Kidney epithelial cell (primary cell): ENCODE results near the gene CHRNA4. TPM values are rescaled to one million over a fixed set of nuclear protein-coding genes. Genes with fewer than 3 reads are reported as not detected.

Source experiments
- DNase-seq: peaks from one replicate; pipeline ENCODE4 v3.0.0-alpha.2; 2010; ENCODE audit warnings: low read depth
- H3K27me3 ChIP-seq: 2 replicates; pipeline ENCODE4 v1.6.0; 2011; ENCODE audit warnings: low read length; ENCODE audit not compliant: control insufficient read depth, insufficient read depth
- H3K36me3 ChIP-seq: 2 replicates; pipeline ENCODE4 v1.5.1; 2011; ENCODE audit warnings: low read length; ENCODE audit not compliant: control insufficient read depth, insufficient read depth
- H3K4me3 ChIP-seq: 2 replicates; pipeline ENCODE4 v1.5.1; 2011; ENCODE audit warnings: low read depth, mild to moderate bottlenecking, control low read depth, low read length
- total RNA-seq: library from RNA; depleted of rRNA; stranded (reverse); fragments of >200 nt; gene quantifications from 2 replicates; pipeline ENCODE4 v1.2.3, GENCODE V29; 2015
- TF ChIP-seq, protein P1 (sequence below): IDR thresholded peaks from 2 replicates; pipeline ENCODE4 v1.5.1; 2011; ENCODE audit warnings: mild to moderate bottlenecking, moderate library complexity, low read length, control low read depth, inconsistent platforms; ENCODE audit not compliant: insufficient read depth, poor library complexity, severe bottlenecking

The CHRNA4 gene
- total RNA-seq, 1 donor from 2014 or later, result not detected

DNA sequence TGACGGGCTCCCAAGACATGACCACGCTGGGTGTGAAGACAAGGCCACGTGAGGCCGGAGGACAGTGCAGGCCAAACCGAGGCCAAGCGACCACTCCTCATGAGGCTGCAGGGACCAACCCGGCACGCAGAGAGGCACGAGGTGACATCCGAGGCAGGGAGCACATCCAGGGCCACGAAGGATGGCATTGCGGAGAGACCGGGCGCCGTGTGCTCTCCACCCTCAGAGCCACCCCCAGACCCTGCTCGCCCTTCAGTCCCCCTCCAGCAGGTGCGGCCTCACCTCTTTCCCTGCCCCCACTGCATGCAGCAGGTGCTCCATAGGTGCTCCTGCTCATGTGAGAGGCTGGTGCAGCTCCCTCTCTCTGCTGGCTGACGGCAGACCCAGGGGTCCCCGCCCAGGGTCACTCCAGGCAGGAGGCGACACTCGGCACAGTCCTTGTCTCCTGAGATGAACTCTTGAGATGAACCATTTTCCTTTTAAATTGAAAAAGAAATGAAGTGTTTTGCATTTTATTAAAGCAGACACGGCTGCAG, 33.8 kb upstream of the CHRNA4 start:
- H3K36me3 ChIP-seq, result no peaks in the 10 kb centered on the region
- TF ChIP-seq, protein P1, sequence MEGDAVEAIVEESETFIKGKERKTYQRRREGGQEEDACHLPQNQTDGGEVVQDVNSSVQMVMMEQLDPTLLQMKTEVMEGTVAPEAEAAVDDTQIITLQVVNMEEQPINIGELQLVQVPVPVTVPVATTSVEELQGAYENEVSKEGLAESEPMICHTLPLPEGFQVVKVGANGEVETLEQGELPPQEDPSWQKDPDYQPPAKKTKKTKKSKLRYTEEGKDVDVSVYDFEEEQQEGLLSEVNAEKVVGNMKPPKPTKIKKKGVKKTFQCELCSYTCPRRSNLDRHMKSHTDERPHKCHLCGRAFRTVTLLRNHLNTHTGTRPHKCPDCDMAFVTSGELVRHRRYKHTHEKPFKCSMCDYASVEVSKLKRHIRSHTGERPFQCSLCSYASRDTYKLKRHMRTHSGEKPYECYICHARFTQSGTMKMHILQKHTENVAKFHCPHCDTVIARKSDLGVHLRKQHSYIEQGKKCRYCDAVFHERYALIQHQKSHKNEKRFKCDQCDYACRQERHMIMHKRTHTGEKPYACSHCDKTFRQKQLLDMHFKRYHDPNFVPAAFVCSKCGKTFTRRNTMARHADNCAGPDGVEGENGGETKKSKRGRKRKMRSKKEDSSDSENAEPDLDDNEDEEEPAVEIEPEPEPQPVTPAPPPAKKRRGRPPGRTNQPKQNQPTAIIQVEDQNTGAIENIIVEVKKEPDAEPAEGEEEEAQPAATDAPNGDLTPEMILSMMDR, result no peak
- DNase-seq, result no peak
- H3K27me3 ChIP-seq, result peaks cover 13% of the 10 kb centered on the region
- no peak overlapping the region for H3K4me3 ChIP-seq

DNA sequence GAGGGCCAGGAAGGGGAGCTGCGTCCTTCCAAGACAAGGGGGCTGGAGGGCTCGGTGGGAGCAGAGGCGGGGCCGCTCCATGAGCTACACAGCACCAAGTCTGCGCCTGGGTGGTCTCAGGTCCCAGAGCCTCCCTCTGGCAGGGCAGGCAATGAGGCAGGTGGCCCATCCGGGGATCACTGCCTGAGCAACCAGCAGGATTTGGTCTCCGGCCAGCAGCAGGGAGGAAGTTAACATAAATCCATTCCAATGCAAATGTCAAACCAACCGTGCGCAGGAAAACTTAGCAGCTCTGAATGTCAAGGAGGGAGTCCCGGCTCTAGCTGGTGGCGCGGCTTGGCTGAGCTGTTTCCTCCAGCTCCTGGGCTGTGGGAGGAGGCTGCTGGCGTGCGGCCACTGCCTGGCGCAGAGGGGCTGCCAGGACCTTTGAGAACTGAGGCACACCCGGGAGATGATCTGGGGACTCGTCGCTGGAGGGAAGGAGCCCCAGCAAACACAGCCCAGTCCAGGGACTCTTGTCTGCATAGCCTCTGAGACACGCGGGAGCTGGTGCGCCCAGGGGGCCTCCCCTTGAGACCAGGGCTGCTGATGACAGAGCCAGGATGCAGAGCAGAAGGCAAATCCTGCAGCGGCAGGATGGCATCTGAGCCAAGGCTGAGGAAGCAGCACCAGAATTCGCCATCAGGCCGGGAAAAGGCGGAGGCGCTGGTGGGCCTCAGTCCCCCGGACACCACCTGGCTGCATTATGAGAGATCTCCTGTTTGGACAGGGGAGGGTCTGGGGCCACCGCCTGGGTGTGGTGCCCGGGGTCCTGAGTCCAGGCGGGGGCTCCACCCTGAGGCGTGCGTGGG, 33.1 kb upstream of the CHRNA4 start:
- no peak for DNase-seq
- H3K36me3 ChIP-seq, result no peaks in the 10 kb centered on the region
- peaks cover 13% of the 10 kb centered on the region for H3K27me3 ChIP-seq
- no peak overlapping the region for H3K4me3 ChIP-seq
- TF ChIP-seq, protein P1, result no peak

DNA sequence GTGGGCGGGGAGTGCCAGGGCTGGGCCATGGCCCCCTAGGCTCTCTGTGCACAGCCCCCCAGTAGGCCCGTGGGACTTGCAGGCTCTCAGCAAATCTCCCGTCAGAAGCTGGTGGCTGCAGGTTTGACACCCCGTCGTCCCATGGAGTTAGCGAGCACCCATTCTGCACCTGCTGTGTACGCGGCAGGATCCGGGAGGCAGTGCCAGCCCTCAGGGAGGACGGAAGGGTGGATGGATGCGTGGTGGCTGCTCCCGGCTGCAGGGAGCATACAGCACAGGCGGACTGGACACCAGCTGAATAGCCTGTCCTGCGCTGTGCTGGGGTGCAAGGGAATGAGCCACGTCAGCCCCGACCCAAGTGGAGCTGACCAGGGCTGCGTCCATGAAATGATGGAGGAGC, 32.4 kb upstream of the CHRNA4 start:
- Histone ChIP-seq H3K36me3 (no peaks in the 10 kb centered on the region), H3K27me3 (peaks cover 13% of the 10 kb centered on the region), H3K4me3 (no peak overlapping the region)
- no peak for DNase-seq
- TF ChIP-seq, protein P1, result no peak

DNA sequence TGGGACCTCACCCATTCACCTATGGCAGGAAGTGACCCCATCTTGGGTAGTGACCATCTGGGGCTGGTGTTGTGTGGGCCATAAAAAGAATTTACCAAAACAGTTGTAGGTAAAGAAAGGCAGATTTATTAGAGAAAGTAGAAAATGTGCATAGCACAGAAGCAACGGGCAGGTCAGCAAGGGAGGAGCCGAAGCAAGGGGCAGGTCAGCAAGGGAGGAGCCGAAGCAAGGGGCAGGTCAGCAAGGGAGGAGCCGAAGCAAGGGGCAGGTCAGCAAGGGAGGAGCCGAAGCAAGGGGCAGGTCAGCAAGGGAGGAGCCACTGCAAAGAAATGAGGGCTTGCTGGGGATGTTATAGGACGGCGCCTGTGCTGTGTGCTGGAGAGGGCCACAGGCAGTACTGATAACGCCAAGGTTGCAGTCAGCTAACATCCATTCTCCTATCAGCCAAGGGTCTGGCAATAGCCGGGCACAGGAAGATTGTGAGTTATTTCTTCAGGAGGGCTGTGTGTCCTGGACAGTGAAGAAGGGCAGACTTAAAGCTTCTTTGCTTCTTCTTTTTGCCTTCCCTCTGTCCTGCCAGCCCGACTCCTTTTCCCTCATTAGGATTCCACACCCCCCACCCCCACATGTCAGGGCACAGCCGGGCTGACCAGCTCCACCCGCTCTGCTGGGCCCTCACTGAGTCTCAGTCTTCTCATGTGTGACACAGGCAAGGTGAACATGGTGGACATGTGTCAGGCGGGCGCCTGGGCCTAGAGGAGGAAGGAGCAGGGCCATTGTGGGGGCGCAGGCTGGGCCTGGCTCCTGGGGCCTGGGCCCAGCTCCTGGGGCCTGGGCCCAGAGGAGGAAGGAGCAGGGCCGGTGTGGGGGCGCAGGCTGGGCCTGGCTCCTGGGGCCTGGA, 31.6 kb upstream of the CHRNA4 start:
- TF ChIP-seq, protein P1, result no peak
- peaks cover 13% of the 10 kb centered on the region for H3K27me3 ChIP-seq
- H3K4me3 ChIP-seq, result no peak overlapping the region
- no peaks in the 10 kb centered on the region for H3K36me3 ChIP-seq
- no peak for DNase-seq

DNA sequence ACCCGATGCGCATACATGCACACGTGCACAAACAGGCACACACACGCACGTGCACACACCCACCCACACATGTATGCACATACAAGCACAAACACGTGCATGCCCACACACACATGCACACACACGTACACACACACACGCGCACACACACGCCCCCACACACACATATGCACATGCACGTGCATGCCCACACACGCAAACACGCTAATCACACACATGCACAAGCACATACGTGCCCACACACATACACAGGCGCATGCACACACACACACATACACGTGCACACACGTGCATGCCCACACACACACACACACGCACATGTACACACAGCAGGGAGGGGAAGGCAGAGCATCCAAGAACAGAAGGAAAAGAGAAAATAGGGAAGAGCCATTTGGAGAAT, 26.8 kb upstream of the CHRNA4 start:
- Histone ChIP-seq H3K36me3 (no peaks in the 10 kb centered on the region), H3K4me3 (no peak overlapping the region), H3K27me3 (no peaks in the 10 kb centered on the region)
- TF ChIP-seq, protein P1, result no peak
- no peak for DNase-seq
